Heart left ventricle (tissue), 16 donors: ENCODE measurements around the gene ACSL3. TPM values are rescaled to one million over a fixed set of nuclear protein-coding genes. Genes with fewer than 3 reads are reported as not detected.
A peak's percentile ranks its signal among the peaks of the same experiment; 100 is the strongest.
"Not testable (repeated sequence)": the region's sequence is repeated elsewhere in the genome, so short reads cannot be mapped to it uniquely, and the experiment has no call there.

Experiments used
- ATAC-seq, 4 donors: fragments of 200-7000 bp; cut with Tn5 transposase; one replicate each; pipeline ENCODE4 v1.9.1; 2020 to 2022; ENCODE audit warnings: moderate library complexity in 4 of 4, mild to moderate bottlenecking in 3 of 4, moderate number of reproducible peaks in 1 of 4
- DNase-seq, 5 donors: peaks; one replicate each; pipeline ENCODE4 v3.0.0-alpha.2; 2020
- H3K27ac ChIP-seq, 12 donors: fragments of 200-600 bp; sonication (generic) in 4 of 12; one replicate each; pipeline versions ENCODE4 v1.5.0 to v1.8.0; 2016 to 2022; ENCODE audit warnings: mild to moderate bottlenecking in 2 of 12
- H3K27me3 ChIP-seq, 9 donors: fragments of 200-600 bp; sonication (generic) in 2 of 9; one replicate each; pipeline versions ENCODE4 v1.5.1 to v1.8.0; 2016 to 2022; ENCODE audit warnings: mild to moderate bottlenecking in 3 of 9
- H3K36me3 ChIP-seq, 9 donors: fragments of 200-600 bp; sonication (generic) in 2 of 9; one replicate each; pipeline versions ENCODE4 v1.5.0 to v1.8.0; 2018 to 2022; ENCODE audit warnings: mild to moderate bottlenecking in 2 of 9
- H3K4me1 ChIP-seq, 12 donors: fragments of 200-600 bp; sonication (generic) in 4 of 12; one replicate each; pipeline versions ENCODE4 v1.5.0 to v1.8.0; 2016 to 2022; ENCODE audit warnings: mild to moderate bottlenecking in 3 of 12
- H3K4me3 ChIP-seq, 12 donors: fragments of 200-600 bp; sonication (generic) in 4 of 12; one replicate each; pipeline versions ENCODE4 v1.5.0 to v1.8.0; 2017 to 2022; ENCODE audit warnings: mild to moderate bottlenecking in 9 of 12, moderate library complexity in 4 of 12
- H3K9me3 ChIP-seq, 12 donors: fragments of 200-600 bp; sonication (generic) in 4 of 12; one replicate each; pipeline versions ENCODE4 v1.5.0 to v1.8.0; 2016 to 2022; ENCODE audit warnings: mild to moderate bottlenecking in 1 of 12
- CTCF ChIP-seq, 12 donors: fragments of 200-600 bp; sonication (generic) in 4 of 12; IDR thresholded peaks; one replicate each; pipeline versions ENCODE4 v1.5.0 to v1.8.0; 2018 to 2022; ENCODE audit warnings: antibody characterized with exemption in 12 of 12, mild to moderate bottlenecking in 5 of 12
- POLR2A ChIP-seq, 2 donors: fragments of 450-650 bp; IDR thresholded peaks; one replicate each; pipeline ENCODE4 v1.6.1; 2017; ENCODE audit warnings: antibody characterized with exemption in 2 of 2, mild to moderate bottlenecking in 2 of 2, moderate library complexity in 2 of 2
- WGBS, 4 donors: extraction: QIAGEN DNeasy Blood & Tissue Kit in 2 of 4; methylation state at CpG; one replicate each; pipeline versions ENCODE4 v1.1.5 to v1.1.7; 2013 to 2018; 5-methylcytosine and 5-hydroxymethylcytosine counted together
- intact Hi-C, 10 donors: fragments of 100-400 bp; cut with DNase I; formaldehyde crosslinking; loops; one replicate each; pipeline versions ENCODE4 v1.11.1 to v1.14.2; 2022
- polyA plus RNA-seq, 2 donors: library from polyadenylated mRNA; stranded (reverse); fragments of 200-250 nt; gene quantifications; one replicate each; pipeline ENCODE4 v1.2.3, GENCODE V29; 2013
- total RNA-seq, 9 donors: library from RNA; depleted of rRNA in 2 of 9; stranded (reverse); fragments of >200 nt in 2 of 9; fragmentation: NEBNext Ultra II Directional in 3 of 9; extraction: Animal tissue kit (Norgen Biotek cat#: 25700) in 3 of 9; gene quantifications; one replicate each; pipeline versions ENCODE4 v1.1.0 to v1.2.4, GENCODE V29; 2016 to 2023
- donor health status: ischemic (EF 13 %, LVEDD 7.1; RV severe dilation, severe dysfunction).
- donor health status: healthy with polysubstance abuse.
- donor health status: DM: no; HTN: yes; CAD: no.
- donor health status: DM: no; HTN: no; CAD: no.
- donor health status: ischemic (EF 25% LVEDD 6.9; RV normal size, moderate dysfunction).
- donor health status: ischemic (EF 25% LVEDD 5.7; RV mildly dilated, moderate dysfunction).
- donor health status: healthy.
- donor health status: DM: yes; HTN: yes; CAD: no.
- donor health status: ischemic (EF 35%, LVEDD 5.7; RV mildly dilated, moderate dysfunction).
- donor health status: nonischemic (EF 11% LVEDD 7.7; RV severe dilation, severe dysfunction).
- donor health status: DM: yes; HTN: yes; CAD: no.
- donor health status: PGD.
- donor health status: ischemic (EF 29% LVEDD 5.4; RV normal size, mild dysfunction).
- donor health status: nonischemic (EF 23%, LVEDD 6.1; RV moderate dilation, normal function).

Gene ACSL3
- total and polyA plus RNA-seq, 11 donors, result 12.0 to 56.8 (median 51.9) TPM

- WGBS, 4 donors, result 83 to 91% (median 87%) methylated on average over 7 of the region's 7 CpGs
- Histone ChIP-seq H3K27ac (no peak overlapping the region), H3K9me3 (no peaks in the 10 kb centered on the region), H3K4me3 (no peak overlapping the region), H3K4me1 (peaks cover 0 to 50% (median 22%) of the 10 kb centered on the region in 12 donors), H3K27me3 (no peaks in the 10 kb centered on the region), H3K36me3 (peaks cover 0 to 56% (median 41%) of the 10 kb centered on the region in 9 donors)
- no peak for ATAC-seq
- TF ChIP-seq POLR2A (IDR thresholded peaks at IDR 0.05), result no peak
- peak in 11 of 12 donors; percentile 8 to 55 (median 42) for TF ChIP-seq CTCF (IDR thresholded peaks at IDR 0.05)
- intact Hi-C loops, result no loop called here
- no peak for DNase-seq
Measured at GRCh38 chr2:222915092-222915957, 54.5 kb downstream of the ACSL3 start.

GRCh38 chr2:222916229-222917197 is 55.7 kb downstream of the ACSL3 start:
- intact Hi-C loops, result no loop called here
- DNase-seq, result no peak

GRCh38 chr2:222917212-222917611 is 56.4 kb downstream of the ACSL3 start:
- H3K27me3 ChIP-seq, intact Hi-C loops, DNase-seq, H3K9me3 ChIP-seq, H3K27ac ChIP-seq, ATAC-seq, H3K4me3 ChIP-seq: not testable (repeated sequence)
- Histone ChIP-seq H3K36me3 (peaks cover 0 to 60% (median 49%) of the 10 kb centered on the region in 9 donors), H3K4me1 (peaks cover 0 to 43% (median 19%) of the 10 kb centered on the region in 12 donors)
- 78 to 85% (median 81%) methylated on average over 9 of the region's 9 CpGs for WGBS, 4 donors

More at GRCh38 chr2:222916229-222917197, 55.7 kb downstream of the ACSL3 start:
- Histone ChIP-seq H3K27ac (no peak overlapping the region), H3K4me1 (peaks cover 0 to 50% (median 22%) of the 10 kb centered on the region in 12 donors), H3K9me3 (no peaks in the 10 kb centered on the region), H3K36me3 (peaks cover 0 to 56% (median 44%) of the 10 kb centered on the region in 9 donors), H3K4me3 (no peak overlapping the region), H3K27me3 (no peaks in the 10 kb centered on the region)
- 84 to 85% (median 84%) methylated on average over 11 of the region's 11 CpGs for WGBS, 4 donors
- no peak for ATAC-seq
- TF ChIP-seq POLR2A (IDR thresholded peaks at IDR 0.05), result no peak
- peak in 8 of 12 donors; percentile 2 to 51 (median 34) for TF ChIP-seq CTCF (IDR thresholded peaks at IDR 0.05)

- Histone ChIP-seq H3K27ac (peak overlapping the region in 1 of 12 donors; percentile 50), H3K36me3 (peaks cover 0 to 87% (median 76%) of the 10 kb centered on the region in 9 donors), H3K27me3 (no peaks in the 10 kb centered on the region), H3K4me1 (peaks cover 0 to 25% (median 6%) of the 10 kb centered on the region in 12 donors), H3K4me3 (no peak overlapping the region), H3K9me3 (no peaks in the 10 kb centered on the region)
- ATAC-seq (peak in 3 of 4 donors; percentile 34 to 82 (median 57)), DNase-seq (peak in 1 of 5 donors; percentile 34)
- 60 to 67% (median 62%) methylated on average over 2 of the region's 2 CpGs for WGBS, 4 donors
- TF ChIP-seq POLR2A (IDR thresholded peaks at IDR 0.05), result no peak
- TF ChIP-seq CTCF (IDR thresholded peaks at IDR 0.05), result no peak
- intact Hi-C loops, result no loop called here
Measured at GRCh38 chr2:222919841-222920526, 59.1 kb downstream of the ACSL3 start.
